NCI-H187 treated with DMSO at 0.1 percent for 48 hours (cell line): Measurements from ENCODE around the gene RIIAD1.
"Not testable (repeated sequence)": the region's sequence is repeated elsewhere in the genome, so short reads cannot be mapped to it uniquely, and the experiment has no call there.

ENCODE experiments used
- DNase-seq: peaks from one replicate; lab custom pipeline; 2025; lab: John Stamatoyannopoulos, UW

Gene RIIAD1

DNA sequence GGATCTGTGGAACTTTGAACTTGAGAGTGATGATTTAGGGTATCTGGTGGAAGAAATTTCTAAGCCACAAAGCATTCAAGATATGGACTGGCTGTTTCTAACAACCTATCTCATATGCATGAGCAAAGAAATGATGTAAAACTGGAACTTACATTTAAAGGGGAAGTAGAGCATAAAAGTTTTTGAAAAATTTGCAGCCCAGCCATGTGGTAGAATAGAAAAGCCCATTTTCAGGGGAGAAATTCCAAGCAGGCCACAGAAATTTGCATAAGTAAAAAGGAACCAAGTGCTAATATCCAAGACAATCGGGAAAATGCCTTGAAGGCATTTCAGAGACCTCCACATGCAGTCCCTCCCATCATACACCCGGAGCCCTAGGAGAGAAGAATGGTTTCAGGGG, 15.7 kb downstream of the RIIAD1 start:
- no peak for DNase-seq

DNA sequence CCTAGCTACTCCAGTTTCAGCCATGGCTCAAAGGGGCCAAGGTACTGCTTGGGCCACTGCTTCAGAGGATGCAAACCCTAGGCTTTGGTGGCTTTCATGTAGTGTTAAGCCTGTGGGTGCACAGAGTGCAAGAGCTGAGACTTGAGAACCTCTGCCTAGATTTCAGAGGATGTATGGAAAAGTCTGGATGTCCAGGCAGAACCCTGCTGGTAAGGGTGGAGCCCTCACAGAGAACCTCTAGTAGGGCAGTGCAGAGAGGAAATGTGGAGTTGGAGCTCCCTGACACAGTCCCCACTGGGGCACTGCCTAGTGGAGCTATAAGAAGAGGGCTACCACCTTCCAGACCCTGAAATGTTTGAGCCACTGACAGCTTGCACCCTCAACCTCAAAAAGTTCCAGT, 16.2 kb downstream of the RIIAD1 start:
- no peak for DNase-seq

DNA sequence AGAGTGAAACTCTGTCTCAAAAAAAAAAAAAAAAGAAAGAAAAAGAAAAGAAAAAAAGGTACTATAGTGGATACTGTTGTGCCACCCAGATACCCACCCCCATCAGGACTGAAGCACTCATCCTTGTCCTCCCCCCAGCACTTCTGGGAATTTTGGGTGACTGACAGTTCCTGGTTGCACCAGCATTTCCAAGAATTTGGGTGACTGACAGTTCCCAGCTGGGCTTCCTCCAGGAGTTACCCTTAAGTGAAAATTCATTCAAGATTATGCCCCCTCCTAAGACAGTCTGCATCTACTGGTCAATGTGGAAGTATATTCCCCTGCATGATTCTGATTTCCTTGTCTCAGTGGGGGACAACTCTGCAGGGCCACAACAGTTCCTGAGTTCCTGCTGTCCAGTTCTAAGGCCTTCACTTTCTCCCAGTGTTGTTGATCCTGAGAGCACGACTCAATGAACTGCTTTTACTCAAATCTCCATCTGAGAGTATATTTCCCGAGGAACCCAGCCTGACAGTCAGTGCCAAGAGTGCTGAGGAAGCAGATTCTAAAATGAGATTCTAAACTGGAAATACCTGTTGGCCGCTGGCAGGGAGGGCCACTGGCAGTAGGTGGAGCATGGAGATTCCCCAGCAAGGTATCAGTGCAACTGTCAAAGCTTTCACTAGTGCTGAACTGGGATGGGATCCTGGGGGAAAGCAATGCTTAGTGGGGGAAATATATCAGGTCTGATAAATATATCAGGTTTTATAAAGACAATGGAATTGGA, 18.5 kb downstream of the RIIAD1 start:
- DNase-seq = no peak

DNA sequence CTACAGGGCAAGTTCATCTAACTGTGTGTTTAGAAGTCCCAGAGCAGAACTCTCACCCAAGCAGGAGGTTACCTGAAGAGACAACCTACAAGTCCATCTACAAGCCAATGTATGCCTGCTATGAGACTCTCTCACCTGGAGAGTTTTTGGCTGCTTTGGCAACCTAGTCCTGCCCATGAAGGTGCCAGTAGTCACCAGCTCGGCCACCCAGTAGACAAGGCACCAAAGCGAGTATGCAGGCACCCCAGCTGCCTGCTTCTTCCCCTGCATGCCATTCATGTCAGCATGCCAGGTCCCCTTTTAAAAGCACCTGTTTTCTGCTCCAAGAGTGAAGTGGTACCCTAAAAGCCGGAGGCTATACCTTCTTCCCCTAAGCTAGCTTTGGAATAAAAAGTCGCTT, 20.2 kb downstream of the RIIAD1 start:
- no peak for DNase-seq

DNA sequence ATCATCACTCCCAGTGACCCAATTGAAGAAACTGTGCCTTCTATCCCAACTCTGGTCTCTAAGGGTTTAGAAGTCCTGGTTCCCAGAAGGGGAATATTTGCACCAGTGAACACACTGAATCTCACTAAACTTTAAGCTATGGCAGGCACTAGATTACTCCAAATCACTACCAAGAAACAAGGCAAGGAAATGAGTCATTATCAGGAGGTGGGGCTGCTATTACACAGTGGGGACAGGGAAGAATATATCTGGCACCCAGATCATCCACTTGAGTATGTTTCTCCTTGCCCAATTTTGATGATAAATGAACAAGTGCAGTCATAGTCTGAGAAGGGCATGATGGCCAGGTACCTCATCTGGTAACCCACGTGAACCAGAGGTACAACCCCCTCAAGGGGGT, 35.0 kb downstream of the RIIAD1 start:
- DNase-seq = no peak

DNA sequence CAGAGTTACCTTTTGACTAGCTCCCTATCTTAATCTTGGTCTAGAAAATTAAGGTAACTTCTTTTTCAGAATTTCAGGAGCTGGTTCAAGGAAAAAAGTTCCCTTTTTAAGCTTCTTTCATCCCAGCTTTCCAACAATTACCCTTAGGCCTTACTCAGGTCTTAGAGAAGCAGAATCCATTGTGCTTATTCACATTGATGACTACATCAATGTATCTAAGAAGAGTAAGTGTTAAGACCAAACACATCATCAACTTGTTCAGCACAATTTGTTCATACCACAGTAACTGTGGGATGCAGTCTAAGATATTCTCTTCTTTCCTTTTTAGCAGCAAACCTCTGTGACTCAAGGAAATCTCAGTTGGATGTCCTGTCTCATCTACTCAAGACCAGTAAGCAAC, 37.9 kb downstream of the RIIAD1 start:
- DNase-seq = no peak

DNA sequence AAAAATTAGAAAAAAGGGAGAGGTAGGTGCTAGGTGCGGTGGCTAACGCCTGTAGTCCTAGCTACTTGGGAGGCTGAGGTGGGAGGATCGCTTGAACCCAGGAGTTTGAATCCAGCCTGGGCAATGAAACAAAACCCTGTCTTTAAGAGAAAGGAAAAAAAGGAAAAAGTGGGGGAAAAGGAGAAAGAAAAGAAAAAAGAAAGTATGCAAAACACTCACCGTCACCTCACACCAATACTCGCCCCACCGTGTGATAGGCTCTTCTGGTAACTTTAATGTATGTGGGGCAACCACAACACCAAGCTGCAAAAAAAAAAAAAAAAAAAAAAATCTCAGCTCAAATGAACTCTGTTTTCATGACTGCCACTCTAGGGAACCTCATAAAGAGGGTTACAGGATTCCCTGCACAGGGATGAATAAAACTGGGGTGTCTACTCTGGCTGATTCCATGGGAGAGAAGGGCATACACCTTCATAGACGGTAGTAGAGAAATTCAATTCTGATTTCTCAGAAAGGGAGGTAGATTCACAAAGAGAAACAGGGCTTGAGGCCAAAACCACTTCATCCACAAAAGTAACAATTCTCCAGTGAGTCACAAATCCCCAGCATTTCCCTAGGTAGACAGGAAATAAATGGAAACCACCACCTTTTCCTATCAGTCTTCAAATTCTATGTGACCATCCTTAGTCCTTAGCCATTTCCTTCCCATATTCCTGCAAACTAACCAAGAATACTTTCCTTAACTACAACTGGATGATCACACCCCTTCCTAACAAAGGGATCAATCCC, 39.5 kb downstream of the RIIAD1 start:
- no peak for DNase-seq

DNA sequence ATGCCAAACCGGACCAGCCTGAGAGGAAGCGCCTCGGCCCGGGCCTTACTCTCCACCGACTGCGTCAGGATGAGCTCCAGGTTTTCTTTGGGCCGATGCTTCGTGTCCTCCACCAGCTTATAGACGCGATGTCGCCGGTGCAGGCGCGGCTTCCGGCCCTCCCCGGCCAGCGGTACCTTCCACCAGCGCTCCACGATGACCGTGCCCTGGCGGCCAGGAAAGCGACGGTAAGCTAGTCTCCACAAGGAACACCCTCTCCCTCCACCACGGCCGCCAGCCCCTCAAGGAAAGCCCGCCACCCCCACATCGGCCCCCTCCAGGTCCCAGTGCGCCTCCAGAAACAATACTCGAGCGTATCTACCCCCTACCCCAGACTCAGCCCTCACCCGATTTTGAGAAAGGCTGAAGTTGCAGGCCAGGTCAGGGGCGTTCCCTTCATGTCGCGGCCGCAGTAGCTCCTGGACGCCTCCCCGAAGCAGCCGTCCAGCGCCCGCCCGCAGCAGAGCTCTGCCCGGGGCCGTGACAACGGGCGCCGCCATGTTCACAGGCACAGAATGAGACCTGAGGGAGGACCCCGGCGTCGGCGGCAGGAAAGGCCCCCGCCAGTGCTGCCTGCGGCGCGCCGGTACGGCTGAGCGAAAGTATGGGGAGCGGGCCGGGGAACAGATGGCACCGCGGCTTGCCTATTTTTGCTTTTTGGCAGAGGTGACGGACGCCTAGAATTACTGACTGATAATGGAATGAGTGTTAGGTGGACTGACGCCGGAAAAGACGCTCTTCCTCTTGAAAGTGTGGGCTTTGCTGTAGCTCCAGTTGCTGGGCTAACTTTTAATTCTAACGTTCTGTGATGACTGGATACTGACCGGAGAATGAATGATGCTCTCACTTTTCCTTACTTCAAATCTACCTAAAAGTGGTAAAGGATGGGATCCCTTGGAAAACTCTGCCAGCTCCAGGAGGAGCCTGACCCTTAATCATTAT, 41.9 kb downstream of the RIIAD1 start, which contains the start of gene MRPL9:
MRPL9 (minus strand) TSS at position 556 of the 981 bp plus-strand sequence; CDS start at position 539, 17 bp downstream.
- DNase-seq = peak; percentile 48

DNA sequence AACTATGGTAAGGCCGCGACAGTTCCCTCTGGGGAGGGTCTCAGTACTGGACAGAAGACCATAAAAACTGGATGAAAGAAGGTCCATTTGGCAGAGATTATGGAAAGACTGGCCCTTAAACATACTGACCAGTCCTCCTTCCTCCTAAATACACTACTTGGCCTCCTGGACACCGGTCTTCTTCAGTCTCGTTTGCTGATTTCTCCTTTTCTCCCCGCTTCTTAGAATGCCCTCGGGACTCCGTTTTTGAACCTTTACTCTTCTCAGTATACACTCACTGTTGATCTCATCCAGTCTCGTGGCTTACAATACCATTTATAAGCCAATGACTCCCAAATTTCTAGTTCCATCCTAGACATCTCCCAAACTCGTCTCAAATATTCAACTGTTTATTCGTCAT, 42.7 kb downstream of the RIIAD1 start:
- DNase-seq = no peak

DNA sequence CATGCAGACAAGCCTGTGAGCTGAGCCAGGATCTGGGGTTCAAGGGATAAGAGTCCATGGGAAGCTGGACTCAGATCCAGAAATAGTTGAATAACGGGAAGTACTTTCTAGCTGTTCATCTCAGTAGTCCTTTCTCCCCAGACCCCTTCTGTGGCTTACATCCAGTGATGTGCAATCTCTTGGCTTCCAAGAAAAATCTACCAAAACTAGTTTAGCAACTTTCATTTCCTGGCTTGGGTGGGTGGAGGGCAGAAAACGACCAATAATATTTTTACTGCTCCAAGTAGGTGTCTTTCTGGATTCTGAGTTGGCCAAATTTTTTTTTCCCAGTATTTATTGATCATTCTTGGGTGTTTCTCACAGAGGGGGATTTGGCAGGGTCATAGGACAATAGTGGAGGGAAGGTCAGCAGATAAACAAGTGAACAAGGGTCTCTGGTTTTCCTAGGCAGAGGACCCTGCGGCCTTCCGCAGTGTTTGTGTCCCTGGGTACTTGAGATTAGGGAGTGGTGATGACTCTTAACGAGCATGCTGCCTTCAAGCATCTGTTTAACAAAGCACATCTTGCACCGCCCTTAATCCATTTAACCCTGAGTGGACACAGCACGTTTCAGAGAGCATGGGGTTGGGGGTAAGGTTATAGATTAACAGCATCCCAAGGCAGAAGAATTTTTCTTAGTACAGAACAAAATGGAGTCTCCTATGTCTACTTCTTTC, 47.2 kb downstream of the RIIAD1 start:
- DNase-seq = not testable (repeated sequence)

DNA sequence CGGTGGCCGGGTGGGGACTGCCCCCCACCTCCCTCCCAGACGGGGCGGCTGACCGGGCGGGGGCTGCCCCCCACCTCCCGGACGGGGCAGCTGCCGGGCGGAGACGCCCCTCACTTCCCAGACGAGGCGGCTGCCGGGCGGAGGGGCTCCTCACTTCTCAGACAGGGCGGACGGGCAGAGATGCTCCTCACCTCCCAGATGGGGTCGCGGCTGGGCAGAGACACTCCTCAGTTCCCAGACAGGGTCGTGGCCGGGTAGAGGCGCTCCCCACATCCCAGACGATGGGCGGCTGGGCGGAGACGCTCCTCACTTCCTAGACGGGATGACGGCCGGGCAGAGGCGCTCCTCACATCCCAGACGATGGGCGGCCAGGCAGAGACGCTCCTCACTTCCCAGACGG, 47.9 kb downstream of the RIIAD1 start:
- DNase-seq = not testable (repeated sequence)

DNA sequence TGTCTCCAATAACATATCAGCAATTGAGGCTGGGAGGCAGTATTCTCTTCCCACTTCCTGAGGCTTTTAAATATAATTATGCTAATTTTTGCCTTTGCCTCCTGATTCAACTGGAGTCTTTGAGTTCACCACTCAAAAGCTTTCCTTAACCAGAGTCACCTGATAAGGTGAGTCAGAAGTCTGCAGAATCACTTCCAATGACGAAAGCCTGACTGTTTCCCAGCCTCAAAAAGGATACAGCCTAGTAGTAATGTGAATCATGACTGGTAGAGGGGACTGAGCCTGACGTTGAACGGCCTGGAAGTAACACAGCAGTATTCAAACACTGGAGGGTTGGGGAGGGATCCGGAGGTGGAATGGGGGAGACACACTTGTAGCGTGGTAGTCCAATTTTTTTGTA, 52.4 kb downstream of the RIIAD1 start:
- DNase-seq = no peak

DNA sequence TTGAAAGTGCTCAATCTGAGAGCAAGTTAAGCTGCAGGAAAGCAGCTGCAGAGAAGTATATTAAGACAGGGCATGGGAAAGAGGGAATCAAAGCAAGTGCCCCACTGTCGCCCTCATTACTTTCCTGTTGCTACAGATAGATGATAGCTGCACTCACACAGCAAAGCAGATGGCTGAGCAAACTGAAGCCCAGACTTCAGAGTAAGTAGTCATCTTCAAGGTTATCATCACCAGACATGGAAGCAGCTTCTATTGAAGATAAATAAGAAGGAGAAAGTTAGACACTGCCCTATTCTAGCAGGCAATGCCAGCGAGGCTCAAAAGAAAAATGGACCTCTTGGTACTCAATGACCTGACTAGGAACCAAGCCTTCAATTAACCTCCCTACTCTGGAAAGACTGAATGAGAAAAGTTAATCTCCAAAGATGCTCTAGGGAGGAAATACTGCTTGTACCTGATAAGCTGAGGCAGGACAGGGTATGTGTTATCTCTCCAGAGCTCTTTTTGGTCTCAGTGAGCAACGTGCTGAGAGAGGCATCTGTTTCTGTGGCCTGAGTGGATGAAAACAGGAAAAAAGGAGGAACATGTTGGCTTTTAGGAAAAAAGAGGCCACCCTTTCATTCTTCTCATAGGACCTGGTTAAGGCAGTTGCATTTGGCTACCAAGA, 53.1 kb downstream of the RIIAD1 start:
- no peak for DNase-seq

DNA sequence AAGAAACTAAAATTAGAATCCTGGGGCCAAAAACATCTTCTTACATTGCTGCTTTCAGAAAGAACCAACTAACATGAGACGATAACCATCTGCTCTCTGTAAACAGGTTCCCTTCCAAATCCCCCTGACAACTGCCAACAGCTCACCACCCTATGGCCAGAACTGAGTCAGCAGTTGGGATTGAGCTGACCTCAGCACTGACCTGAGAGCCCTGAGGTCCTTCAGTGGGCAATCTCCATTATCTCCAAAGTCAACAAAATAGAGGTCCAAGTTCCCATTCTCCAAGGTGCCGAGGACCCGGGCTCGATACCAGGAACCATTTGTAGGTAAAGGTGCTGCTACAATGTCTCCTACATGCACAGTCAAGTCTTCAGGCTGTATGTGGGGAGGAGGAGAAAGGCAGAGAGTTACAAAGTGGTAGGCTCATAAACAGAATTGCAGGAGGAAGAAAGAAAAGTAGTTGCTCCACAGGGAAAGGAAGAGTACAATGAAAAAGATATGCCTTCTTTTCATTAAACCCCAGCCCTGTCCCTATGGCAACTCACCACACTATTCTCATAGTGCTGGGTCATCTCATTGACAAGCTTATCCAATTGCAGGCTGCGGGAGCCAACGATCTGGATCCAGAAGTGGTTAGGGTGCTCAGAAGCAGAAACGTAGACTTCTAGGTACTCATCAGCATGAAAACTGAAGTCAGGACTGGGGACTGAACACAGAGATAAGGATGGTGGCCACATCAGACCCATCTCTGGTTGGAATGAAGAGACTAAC, 54.8 kb downstream of the RIIAD1 start:
- no peak for DNase-seq

DNA sequence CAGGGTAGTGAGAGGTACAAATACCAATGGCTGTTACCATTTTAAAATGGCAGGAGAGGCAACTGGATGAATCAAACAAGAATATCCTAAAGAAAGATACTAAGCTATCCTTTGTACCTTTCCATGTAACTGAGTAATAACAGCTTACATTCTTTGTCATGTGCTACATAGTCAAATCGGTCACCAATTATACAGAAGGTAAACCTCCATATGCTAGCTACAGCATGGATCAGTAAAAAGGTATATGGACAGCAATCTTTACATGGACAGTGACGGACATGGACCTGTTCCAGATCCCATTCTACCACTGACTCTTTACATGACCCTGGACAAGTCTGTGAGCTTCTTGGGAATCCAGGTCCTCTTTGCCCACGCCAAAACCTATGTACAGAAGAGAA, 55.3 kb downstream of the RIIAD1 start:
- DNase-seq = no peak

DNA sequence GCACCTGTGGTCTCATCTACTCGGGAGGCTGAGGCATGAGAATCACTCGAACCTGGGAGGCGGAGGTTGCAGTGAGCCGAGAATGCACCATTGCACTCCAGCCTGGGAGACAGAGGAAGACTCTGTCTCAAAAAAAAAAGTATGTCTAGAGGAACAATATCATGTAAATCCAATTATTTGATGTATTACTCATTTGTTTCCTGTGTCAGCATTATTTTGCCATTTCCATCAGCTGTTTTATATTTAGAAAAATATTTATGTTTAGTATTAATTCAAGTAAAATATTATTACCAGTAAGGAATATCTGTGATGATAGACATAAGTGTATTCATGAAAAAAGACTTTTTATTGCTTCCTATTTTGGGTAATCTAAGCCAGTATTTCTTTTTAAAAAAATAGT, 56.0 kb downstream of the RIIAD1 start:
- DNase-seq = no peak
